NT2/D1 (cell line): ENCODE results near the gene USP11.

Experiments
- DNase-seq: peaks from one replicate; pipeline ENCODE4 v3.0.0-alpha.2; 2011; ENCODE audit warnings: low read depth, low spot score
- H3K27me3 ChIP-seq: 2 replicates; pipeline ENCODE4 v1.6.0; 2011; ENCODE audit warnings: mild to moderate bottlenecking; ENCODE audit not compliant: insufficient read length, insufficient read depth
- H3K36me3 ChIP-seq: 2 replicates; pipeline ENCODE4 v1.6.1; 2011; ENCODE audit warnings: mild to moderate bottlenecking, low read length, mixed read lengths; ENCODE audit not compliant: insufficient read depth, insufficient read length
- H3K4me1 ChIP-seq: 2 replicates; pipeline ENCODE4 v1.5.1; 2011; ENCODE audit not compliant: insufficient read depth, insufficient read length
- H3K4me3 ChIP-seq: 2 replicates; pipeline ENCODE4 v1.5.1; 2011; ENCODE audit warnings: low read depth; ENCODE audit not compliant: insufficient read length
- H3K9ac ChIP-seq: 2 replicates; pipeline ENCODE4 v1.6.0; 2011; ENCODE audit warnings: low read depth; ENCODE audit not compliant: insufficient read length
- H3K9me3 ChIP-seq: 2 replicates; pipeline ENCODE4 v1.5.1; 2011; ENCODE audit warnings: mild to moderate bottlenecking, low read length; ENCODE audit not compliant: insufficient read depth
- SUZ12 ChIP-seq: IDR thresholded peaks from 2 replicates; pipeline ENCODE4 v1.6.1; 2011; ENCODE audit not compliant: insufficient read length, insufficient read depth; ENCODE audit errors: extremely low read depth
- YY1 ChIP-seq: IDR thresholded peaks from 2 replicates; pipeline ENCODE4 v1.6.1; 2011; ENCODE audit not compliant: insufficient read length, insufficient read depth
- ZNF274 ChIP-seq: IDR thresholded peaks from 2 replicates; pipeline ENCODE4 v1.6.1; 2011; ENCODE audit warnings: mild to moderate bottlenecking, low read depth, low read length

USP11 gene

DNA sequence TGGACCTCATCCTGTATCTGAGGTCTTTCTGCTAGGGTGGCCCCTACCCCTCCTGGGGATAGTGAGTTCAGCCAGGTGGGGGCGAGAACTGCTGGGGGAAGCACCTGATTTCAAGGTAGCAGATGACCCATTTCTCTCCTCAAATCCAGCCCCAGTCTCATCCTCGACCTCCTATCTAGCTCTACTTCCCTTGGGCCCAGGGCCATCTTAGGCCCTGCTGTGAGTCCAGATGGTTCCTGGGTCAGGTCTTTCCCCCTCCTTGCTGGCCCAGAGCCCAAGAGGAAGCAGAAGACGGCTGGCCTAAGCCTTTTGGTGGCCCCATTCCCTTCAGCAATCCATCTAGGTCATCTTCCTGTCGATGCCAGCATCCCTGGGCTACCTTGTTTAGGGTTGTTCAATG is 11.1 kb upstream of the USP11 start:
- no peak for DNase-seq
- TF ChIP-seq SUZ12 (no peak), YY1 (no peak), ZNF274 (no peak)
- no peak overlapping the region for H3K9ac ChIP-seq
- H3K9me3 ChIP-seq, result no peaks in the 10 kb centered on the region
- H3K4me3 ChIP-seq, result no peak overlapping the region
- no peaks in the 10 kb centered on the region for H3K27me3 ChIP-seq
- peaks cover 4% of the 10 kb centered on the region for H3K4me1 ChIP-seq
- H3K36me3 ChIP-seq, result peaks cover 69% of the 10 kb centered on the region

DNA sequence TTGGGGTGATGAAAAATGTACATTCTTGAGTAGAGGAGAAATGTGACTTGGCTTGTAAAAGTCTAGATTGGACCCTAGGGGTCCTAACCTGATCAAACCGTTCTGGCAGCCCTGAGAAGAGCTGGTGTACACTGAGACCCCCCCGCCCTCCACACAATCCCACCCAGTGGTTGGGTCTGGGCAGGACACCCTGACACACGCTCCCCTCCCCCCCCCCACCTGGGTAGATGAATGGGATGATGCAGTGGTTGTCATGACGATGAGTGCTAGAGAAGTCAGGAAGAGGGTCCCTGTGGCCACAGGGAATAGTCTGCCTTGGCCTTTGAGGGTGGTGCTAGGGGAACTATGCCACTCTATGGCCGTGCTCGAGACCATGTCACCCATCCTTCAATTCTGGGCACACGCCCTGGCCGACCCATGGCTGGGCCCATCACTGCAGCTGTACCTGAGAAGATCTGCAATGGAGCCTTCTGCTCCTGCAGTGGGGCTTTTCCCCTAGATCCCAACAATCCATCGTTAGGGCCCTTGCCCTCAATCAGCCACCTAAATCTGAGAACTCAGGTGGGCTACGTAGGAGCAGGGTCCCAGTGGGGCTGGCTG is 10.0 kb upstream of the USP11 start:
- TF ChIP-seq SUZ12 (no peak), ZNF274 (no peak), YY1 (no peak)
- DNase-seq, result no peak
- Histone ChIP-seq H3K9ac (no peak overlapping the region), H3K4me1 (peaks cover 4% of the 10 kb centered on the region), H3K9me3 (no peaks in the 10 kb centered on the region), H3K36me3 (peaks cover 79% of the 10 kb centered on the region), H3K4me3 (no peak overlapping the region), H3K27me3 (no peaks in the 10 kb centered on the region)

- H3K4me1 ChIP-seq, result peaks cover 4% of the 10 kb centered on the region
- no peak for DNase-seq
- no peak overlapping the region for H3K4me3 ChIP-seq
- TF ChIP-seq SUZ12 (no peak), ZNF274 (no peak), YY1 (no peak)
- H3K27me3 ChIP-seq, result no peaks in the 10 kb centered on the region
- H3K9ac ChIP-seq, result no peak overlapping the region
- H3K9me3 ChIP-seq, result no peaks in the 10 kb centered on the region
- H3K36me3 ChIP-seq, result peaks cover 87% of the 10 kb centered on the region
Measured at GRCh38 chrX:47223476-47224250, 9.1 kb upstream of the USP11 start.

DNA sequence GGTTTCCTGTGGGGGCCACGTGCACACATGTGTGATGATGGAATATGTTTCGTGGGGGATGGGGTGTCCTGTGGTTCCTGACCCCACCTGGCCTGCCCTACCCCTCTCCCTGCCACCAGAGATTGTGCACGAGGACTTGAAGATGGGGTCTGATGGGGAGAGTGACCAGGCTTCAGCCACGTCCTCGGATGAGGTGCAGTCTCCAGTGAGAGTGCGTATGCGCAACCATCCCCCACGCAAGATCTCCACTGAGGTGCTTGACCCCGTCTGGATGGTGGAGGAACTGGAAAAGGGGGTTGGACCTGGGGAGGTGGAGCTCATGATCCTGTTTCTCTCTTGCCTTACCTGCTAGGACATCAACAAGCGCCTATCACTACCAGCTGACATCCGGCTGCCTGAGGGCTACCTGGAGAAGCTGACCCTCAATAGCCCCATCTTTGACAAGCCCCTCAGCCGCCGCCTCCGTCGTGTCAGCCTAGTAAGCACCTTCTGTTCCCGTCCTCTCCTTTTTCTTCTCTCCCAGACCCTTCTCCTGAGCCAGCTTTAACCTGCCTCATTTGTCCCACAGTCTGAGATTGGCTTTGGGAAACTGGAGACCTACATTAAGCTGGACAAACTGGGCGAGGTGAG is 8.4 kb upstream of the USP11 start:
- Histone ChIP-seq H3K9ac (no peak overlapping the region), H3K9me3 (no peaks in the 10 kb centered on the region), H3K4me3 (no peak overlapping the region), H3K36me3 (peaks cover 95% of the 10 kb centered on the region), H3K4me1 (peaks cover 4% of the 10 kb centered on the region), H3K27me3 (no peaks in the 10 kb centered on the region)
- DNase-seq, result no peak
- TF ChIP-seq ZNF274 (no peak), SUZ12 (no peak), YY1 (no peak)

- DNase-seq, result no peak
- no peaks in the 10 kb centered on the region for H3K27me3 ChIP-seq
- no peaks in the 10 kb centered on the region for H3K9me3 ChIP-seq
- peaks cover 94% of the 10 kb centered on the region for H3K36me3 ChIP-seq
- H3K4me1 ChIP-seq, result peaks cover 2% of the 10 kb centered on the region
- no peak overlapping the region for H3K4me3 ChIP-seq
- H3K9ac ChIP-seq, result no peak overlapping the region
- TF ChIP-seq ZNF274 (no peak), SUZ12 (no peak), YY1 (no peak)
Measured at GRCh38 chrX:47224896-47225290, 7.9 kb upstream of the USP11 start.

GRCh38 chrX:47226071-47226470 is 6.7 kb upstream of the USP11 start:
- Histone ChIP-seq H3K9ac (no peak overlapping the region), H3K36me3 (peaks cover 91% of the 10 kb centered on the region), H3K27me3 (no peaks in the 10 kb centered on the region), H3K4me3 (no peak overlapping the region), H3K9me3 (no peaks in the 10 kb centered on the region), H3K4me1 (no peaks in the 10 kb centered on the region)
- DNase-seq, result no peak
- TF ChIP-seq ZNF274 (no peak), SUZ12 (no peak), YY1 (no peak)
